ENCODE measurements around the gene RAB21.
"Not testable (repeated sequence)": the region's sequence is repeated elsewhere in the genome, so short reads cannot be mapped to it uniquely, and the experiment has no call there.

The RAB21 gene

GRCh38 chr12:71797531-71797930 lies 42.9 kb downstream of the RAB21 start:
- H3K4me3 ChIP-seq (ENCODE audit: low read depth, low read length): no peak overlapping the region
- no peak for TF ChIP-seq CTCF (IDR thresholded peaks at IDR 0.05; ENCODE audit: low read depth, low read length)

GRCh38 chr12:71799106-71799505 lies 44.4 kb downstream of the RAB21 start:
- no peak for TF ChIP-seq CTCF (IDR thresholded peaks at IDR 0.05; ENCODE audit: low read depth, low read length)
- no peak overlapping the region for H3K4me3 ChIP-seq (ENCODE audit: low read depth, low read length)

GRCh38 chr12:71800177-71800576 lies 45.5 kb downstream of the RAB21 start:
- TF ChIP-seq CTCF (IDR thresholded peaks at IDR 0.05; ENCODE audit: low read depth, low read length): no peak

GRCh38 chr12:71804505-71804904 lies 49.8 kb downstream of the RAB21 start:
- no peak overlapping the region for H3K4me3 ChIP-seq (ENCODE audit: low read depth, low read length)
- no peak for TF ChIP-seq CTCF (IDR thresholded peaks at IDR 0.05; ENCODE audit: low read depth, low read length)

More at GRCh38 chr12:71800177-71800576, 45.5 kb downstream of the RAB21 start:
- no peak overlapping the region for H3K4me3 ChIP-seq (ENCODE audit: low read depth, low read length)

- no peak overlapping the region for H3K4me3 ChIP-seq (ENCODE audit: low read depth, low read length)
- TF ChIP-seq CTCF (IDR thresholded peaks at IDR 0.05; ENCODE audit: low read depth, low read length): no peak
Measured at GRCh38 chr12:71810921-71811320, 56.3 kb downstream of the RAB21 start.

GRCh38 chr12:71815242-71815641 lies 60.6 kb downstream of the RAB21 start:
- not testable (repeated sequence) for H3K4me3 ChIP-seq (ENCODE audit: low read depth, low read length)

GRCh38 chr12:71822088-71822487 lies 67.4 kb downstream of the RAB21 start:
- not testable (repeated sequence) for H3K4me3 ChIP-seq (ENCODE audit: low read depth, low read length)

GRCh38 chr12:71828813-71829212 lies 74.2 kb downstream of the RAB21 start:
- no peak for TF ChIP-seq CTCF (IDR thresholded peaks at IDR 0.05; ENCODE audit: low read depth, low read length)
- H3K4me3 ChIP-seq (ENCODE audit: low read depth, low read length): no peak overlapping the region
